Measurements from ENCODE around the gene LMOD1.

Gene LMOD1

DNA sequence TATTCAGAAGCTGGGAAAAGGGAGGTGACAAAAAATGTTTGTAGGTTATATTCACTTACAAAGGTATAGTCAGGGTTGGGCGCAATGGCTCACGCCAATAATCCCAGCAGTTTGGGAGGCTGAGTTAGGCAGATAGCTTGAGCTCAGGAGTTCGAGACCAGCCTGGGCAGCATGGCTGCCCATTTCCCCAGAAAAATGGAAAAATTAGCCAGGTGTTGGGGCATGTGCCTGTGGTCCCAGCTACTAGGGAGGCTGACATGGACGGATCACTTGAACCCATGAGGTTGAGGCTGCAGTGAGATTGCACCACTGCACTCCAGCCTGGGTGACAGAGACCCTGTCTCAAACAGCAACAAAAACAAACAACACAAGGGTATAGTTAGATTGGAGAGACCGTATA lies 12.0 kb upstream of the LMOD1 start:
- FAIRE-seq, result no peak
- no peak for DNase-seq (ENCODE audit: insufficient read length, low spot score)
- TF ChIP-seq, protein P1, sequence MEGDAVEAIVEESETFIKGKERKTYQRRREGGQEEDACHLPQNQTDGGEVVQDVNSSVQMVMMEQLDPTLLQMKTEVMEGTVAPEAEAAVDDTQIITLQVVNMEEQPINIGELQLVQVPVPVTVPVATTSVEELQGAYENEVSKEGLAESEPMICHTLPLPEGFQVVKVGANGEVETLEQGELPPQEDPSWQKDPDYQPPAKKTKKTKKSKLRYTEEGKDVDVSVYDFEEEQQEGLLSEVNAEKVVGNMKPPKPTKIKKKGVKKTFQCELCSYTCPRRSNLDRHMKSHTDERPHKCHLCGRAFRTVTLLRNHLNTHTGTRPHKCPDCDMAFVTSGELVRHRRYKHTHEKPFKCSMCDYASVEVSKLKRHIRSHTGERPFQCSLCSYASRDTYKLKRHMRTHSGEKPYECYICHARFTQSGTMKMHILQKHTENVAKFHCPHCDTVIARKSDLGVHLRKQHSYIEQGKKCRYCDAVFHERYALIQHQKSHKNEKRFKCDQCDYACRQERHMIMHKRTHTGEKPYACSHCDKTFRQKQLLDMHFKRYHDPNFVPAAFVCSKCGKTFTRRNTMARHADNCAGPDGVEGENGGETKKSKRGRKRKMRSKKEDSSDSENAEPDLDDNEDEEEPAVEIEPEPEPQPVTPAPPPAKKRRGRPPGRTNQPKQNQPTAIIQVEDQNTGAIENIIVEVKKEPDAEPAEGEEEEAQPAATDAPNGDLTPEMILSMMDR (IDR thresholded peaks at IDR 0.05; ENCODE audit: insufficient read depth, missing control alignments), result no peak

DNA sequence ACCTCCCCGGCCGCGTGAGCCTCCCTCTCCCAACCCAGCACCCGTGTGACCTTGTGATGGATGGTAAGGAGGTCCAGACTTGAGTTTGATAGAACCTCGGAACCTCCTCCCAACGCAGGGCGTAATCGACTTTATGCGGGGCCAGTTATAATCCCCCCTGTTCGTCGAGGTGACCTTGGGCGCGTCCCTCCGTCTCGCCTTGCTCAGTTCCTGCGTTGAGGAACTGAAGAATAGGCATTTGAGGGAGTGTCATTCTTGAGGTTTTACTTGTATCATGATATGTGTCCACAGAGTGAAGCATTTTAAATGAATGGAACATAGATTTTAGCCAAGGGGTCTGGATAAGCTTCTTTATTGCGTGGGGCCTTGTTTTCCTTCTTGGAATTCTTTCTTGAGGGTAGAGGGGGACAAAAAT lies 9.4 kb upstream of the LMOD1 start:
- DNase-seq (ENCODE audit: insufficient read length, low spot score), result no peak
- TF ChIP-seq, protein P1 (IDR thresholded peaks at IDR 0.05; ENCODE audit: insufficient read depth, missing control alignments), result no peak
- no peak for FAIRE-seq

DNA sequence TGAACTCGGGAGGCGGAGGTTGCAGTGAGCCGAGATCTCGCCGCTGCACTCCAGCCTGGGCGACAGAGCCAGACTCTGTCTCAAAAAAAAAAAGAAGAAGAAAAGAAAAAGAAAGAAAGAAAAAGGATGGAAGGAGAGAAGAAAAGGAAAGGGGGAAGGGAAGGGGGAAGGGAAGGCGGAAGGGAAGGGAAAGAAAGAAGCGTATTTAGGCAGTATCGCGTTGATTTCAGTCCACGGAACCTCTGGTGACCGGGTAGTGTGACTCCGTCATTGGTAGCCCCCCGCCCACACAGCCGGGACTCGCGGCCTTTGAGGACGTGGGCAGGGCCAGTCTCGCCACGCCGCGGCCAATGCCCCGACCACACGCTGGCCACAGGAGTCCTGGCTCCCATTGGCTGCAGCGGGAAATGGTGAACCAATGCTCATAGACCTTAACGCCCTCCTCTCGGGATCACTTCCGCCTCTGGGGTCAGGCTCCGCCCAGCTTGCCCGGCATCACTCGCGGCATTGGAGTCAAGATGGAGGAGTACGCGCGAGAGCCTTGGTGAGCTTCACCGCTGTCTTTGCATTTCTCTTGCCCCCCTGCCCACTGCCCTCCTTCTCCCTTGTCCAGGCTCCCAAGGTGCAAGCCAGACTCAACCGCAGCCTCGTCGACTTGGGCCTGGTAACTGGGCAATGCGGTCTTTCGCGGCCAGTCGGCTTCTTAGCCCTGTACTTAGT lies 8.8 kb upstream of the LMOD1 start, which contains the start of gene TIMM17A:
TSS of gene TIMM17A (plus strand) at position 495 of the 720 bp plus-strand sequence. CDS start at position 519, 24 bp downstream.
- FAIRE-seq (peak; percentile 69), DNase-seq (ENCODE audit: insufficient read length, low spot score) (peak; percentile 78)
- TF ChIP-seq, protein P1 (IDR thresholded peaks at IDR 0.05; ENCODE audit: insufficient read depth, missing control alignments), result no peak

DNA sequence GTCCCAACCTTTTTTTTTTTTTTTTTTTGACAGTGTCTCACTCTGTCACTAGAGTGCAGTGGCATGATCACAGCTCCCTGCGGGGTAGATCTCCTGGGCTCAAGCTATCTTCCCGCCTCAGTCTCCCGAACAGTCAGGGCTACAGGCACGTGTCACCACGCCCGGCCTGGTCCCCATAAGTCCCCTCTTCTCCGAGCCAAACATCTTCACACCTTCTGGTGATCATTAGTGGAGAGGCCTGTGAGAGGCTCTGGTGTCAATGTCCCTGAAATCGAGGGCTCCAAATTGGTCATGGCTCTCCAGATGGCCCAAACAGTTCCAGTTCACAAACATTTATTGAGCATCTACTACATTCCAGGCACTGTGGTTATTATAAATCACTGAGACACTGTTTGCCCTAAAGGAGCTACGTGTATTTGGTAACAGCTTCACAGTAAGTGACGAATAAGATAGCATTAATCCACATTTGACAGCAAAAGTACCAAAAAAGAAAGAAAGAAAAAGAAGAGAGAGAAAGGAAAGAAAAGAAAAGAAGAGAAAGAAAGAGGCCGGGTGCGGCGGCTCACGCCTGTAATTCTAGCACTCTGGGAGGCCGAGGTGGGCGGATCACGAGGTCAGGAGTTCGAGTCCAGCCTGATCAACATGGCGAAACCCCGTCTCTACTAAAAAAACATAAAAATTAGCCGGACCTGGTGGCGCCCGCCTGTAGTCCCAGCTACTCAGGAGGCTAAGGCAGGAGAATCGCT lies 8.1 kb upstream of the LMOD1 start:
- TF ChIP-seq, protein P1 (IDR thresholded peaks at IDR 0.05; ENCODE audit: insufficient read depth, missing control alignments), result no peak
- FAIRE-seq, result no peak
- DNase-seq (ENCODE audit: insufficient read length, low spot score), result no peak

DNA sequence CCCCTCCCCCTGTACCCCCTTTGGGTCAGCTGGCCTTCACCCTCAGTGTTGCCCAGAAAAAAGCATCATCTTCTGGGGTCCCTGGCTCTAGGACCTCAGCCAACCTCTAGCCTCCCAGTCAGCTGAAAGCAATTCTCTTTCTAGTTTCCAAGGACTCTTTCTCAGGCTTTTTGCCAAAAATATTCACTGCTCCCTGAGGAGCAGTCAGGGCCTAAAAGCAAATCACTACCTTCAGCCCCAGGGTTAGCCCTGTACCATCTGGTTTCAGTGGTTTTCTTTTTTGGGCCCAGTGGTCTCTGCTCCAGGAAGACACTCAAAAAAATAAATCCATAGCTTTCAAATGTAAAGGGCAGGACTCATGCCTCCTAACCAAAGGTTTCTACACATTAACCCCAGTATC lies 3.1 kb upstream of the LMOD1 start:
- no peak for DNase-seq (ENCODE audit: insufficient read length, low spot score)
- FAIRE-seq, result no peak
- TF ChIP-seq, protein P1 (IDR thresholded peaks at IDR 0.05; ENCODE audit: insufficient read depth, missing control alignments), result no peak

DNA sequence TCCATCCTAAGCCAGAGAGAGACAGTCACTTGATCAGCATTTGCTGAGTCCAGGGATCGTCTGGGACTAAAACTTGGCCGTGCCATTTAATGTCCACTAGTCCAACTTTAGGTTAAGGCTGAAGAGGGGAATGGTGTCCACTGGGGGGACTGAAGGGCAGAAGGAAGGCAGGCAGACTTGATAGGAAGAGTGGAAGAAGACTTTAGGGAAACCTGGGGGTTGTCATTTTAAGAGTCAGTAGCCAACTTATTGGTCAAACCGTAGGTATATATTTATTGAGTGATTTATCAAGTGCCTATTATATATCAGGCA lies 1.3 kb upstream of the LMOD1 start:
- TF ChIP-seq, protein P1 (IDR thresholded peaks at IDR 0.05; ENCODE audit: insufficient read depth, missing control alignments), result no peak
- no peak for FAIRE-seq
- no peak for DNase-seq (ENCODE audit: insufficient read length, low spot score)

DNA sequence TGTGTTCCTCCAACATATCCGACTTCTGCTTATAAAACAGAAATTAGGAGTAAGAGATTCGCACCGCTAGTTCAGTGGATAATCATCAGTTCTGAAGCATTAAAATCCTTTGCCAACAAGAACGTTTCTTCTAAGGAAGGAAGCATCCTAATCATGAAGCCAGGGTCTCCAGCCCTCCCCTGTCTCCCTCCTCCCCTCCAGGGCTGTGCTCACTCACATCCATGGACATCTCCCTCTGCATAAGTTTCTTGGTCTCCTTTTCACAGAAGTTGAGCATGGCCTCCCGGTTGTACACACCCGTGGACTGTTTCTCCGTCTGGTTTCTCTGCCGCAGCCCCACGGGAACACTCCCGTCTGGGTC lies 505 bp downstream of the LMOD1 start:
- FAIRE-seq (peak; percentile 76), DNase-seq (ENCODE audit: insufficient read length, low spot score) (no peak)
- TF ChIP-seq, protein P1 (IDR thresholded peaks at IDR 0.05; ENCODE audit: insufficient read depth, missing control alignments), result no peak
